Loucy (cell line): ENCODE results near the gene PRMT1.

ENCODE experiments used
- H2AFZ ChIP-seq: fragments of 200-600 bp; sonication (generic); 2 replicates; pipeline ENCODE4 v1.6.0; 2016; ENCODE audit warnings: antibody characterized with exemption, mild to moderate bottlenecking, low read length, moderate library complexity
- H3F3A ChIP-seq: fragments of 200-600 bp; 2 replicates; pipeline ENCODE4 v1.6.0; 2016; ENCODE audit warnings: antibody characterized with exemption, low read depth, mild to moderate bottlenecking
- H3K27me3 ChIP-seq: fragments of 200-600 bp; sonication (generic); 2 replicates; pipeline ENCODE4 v1.6.1; 2014; ENCODE audit warnings: low read length, mild to moderate bottlenecking; ENCODE audit not compliant: insufficient read depth, poor library complexity, severe bottlenecking
- H3K36me3 ChIP-seq: fragments of 200-600 bp; sonication (generic); 2 replicates; pipeline ENCODE4 v1.6.1; 2016; ENCODE audit warnings: low read length; ENCODE audit not compliant: insufficient read depth
- H3K4me1 ChIP-seq: fragments of 200-600 bp; sonication (generic); 2 replicates; pipeline ENCODE4 v1.5.1; 2014; ENCODE audit warnings: low read length, mild to moderate bottlenecking; ENCODE audit not compliant: insufficient read depth, poor library complexity, severe bottlenecking
- H3K4me2 ChIP-seq: fragments of 200-600 bp; sonication (generic); 2 replicates; pipeline ENCODE4 v1.6.0; 2014; ENCODE audit warnings: antibody characterized with exemption, low read length, low read depth, mild to moderate bottlenecking; ENCODE audit not compliant: poor library complexity, severe bottlenecking
- H3K4me3 ChIP-seq: fragments of 200-600 bp; sonication (generic); 2 replicates; pipeline ENCODE4 v1.5.1; 2014; ENCODE audit warnings: low read length, mild to moderate bottlenecking, mixed read lengths; ENCODE audit not compliant: poor library complexity, severe bottlenecking
- H3K79me2 ChIP-seq: fragments of 200-600 bp; sonication (generic); 2 replicates; pipeline ENCODE4 v1.6.1; 2014; ENCODE audit warnings: low read length; ENCODE audit not compliant: insufficient read depth
- H3K9ac ChIP-seq: fragments of 200-600 bp; sonication (generic); 2 replicates; pipeline ENCODE4 v1.6.0; 2014; ENCODE audit warnings: mild to moderate bottlenecking, low read depth, low read length, moderate library complexity; ENCODE audit not compliant: poor library complexity, severe bottlenecking
- H3K9me2 ChIP-seq: fragments of 200-600 bp; sonication (generic); replicated peaks from 2 replicates; pipeline ENCODE4 v1.6.1; 2016; ENCODE audit warnings: low read depth, low read length, mixed read lengths
- H3K9me3 ChIP-seq: fragments of 200-600 bp; sonication (generic); 2 replicates; pipeline ENCODE4 v1.6.1; 2014; ENCODE audit warnings: mild to moderate bottlenecking, antibody characterized with exemption, low read length, low read depth; ENCODE audit not compliant: insufficient read depth
- H4K20me1 ChIP-seq: fragments of 200-600 bp; sonication (generic); 2 replicates; pipeline ENCODE4 v1.6.0; 2014; ENCODE audit warnings: antibody characterized with exemption, low read length, mild to moderate bottlenecking; ENCODE audit not compliant: insufficient read depth, poor library complexity, severe bottlenecking
- CTCF ChIP-seq: fragments of 200-600 bp; sonication (generic); conservative IDR thresholded peaks from 2 replicates; pipeline ENCODE4 v1.5.1; 2014; ENCODE audit warnings: mild to moderate bottlenecking, antibody characterized with exemption, low read length
- EZH2phosphoT487 ChIP-seq: fragments of 200-600 bp; IDR thresholded peaks from 2 replicates; pipeline ENCODE4 v1.6.1; 2018; ENCODE audit warnings: antibody characterized with exemption, mild to moderate bottlenecking, moderate library complexity, borderline replicate concordance

Gene PRMT1

GRCh38 chr19:49680421-49681351, 3.6 kb downstream of the PRMT1 start:
- peaks cover 55% of the 10 kb centered on the region for H4K20me1 ChIP-seq
- no peaks in the 10 kb centered on the region for H3K9me3 ChIP-seq
- no peak overlapping the region for H2AFZ ChIP-seq
- H3K4me3 ChIP-seq, result peak overlapping the region; percentile 54
- peaks cover 50% of the 10 kb centered on the region for H3K79me2 ChIP-seq
- H3K36me3 ChIP-seq, result peaks cover 42% of the 10 kb centered on the region; the same call in 1 of the 2 replicates
- TF ChIP-seq CTCF, result peak; percentile 95
- TF ChIP-seq EZH2phosphoT487, result no peak
- peak overlapping the region; percentile 82 for H3K4me2 ChIP-seq
- peaks cover 4% of the 10 kb centered on the region for H3K27me3 ChIP-seq
- peaks cover 28% of the 10 kb centered on the region for H3K4me1 ChIP-seq
- no peaks in the 10 kb centered on the region for H3F3A ChIP-seq
- no peaks in the 10 kb centered on the region for H3K9me2 ChIP-seq
- peak overlapping the region; percentile 43 for H3K9ac ChIP-seq

GRCh38 chr19:49681830-49682229, 4.8 kb downstream of the PRMT1 start:
- Histone ChIP-seq H3K4me1 (peaks cover 24% of the 10 kb centered on the region), H3K36me3 (peaks cover 52% of the 10 kb centered on the region; the same call in 1 of the 2 replicates), H3F3A (no peaks in the 10 kb centered on the region)

GRCh38 chr19:49682274-49682673, 5.2 kb downstream of the PRMT1 start:
- peaks cover 54% of the 10 kb centered on the region for H4K20me1 ChIP-seq
- no peaks in the 10 kb centered on the region for H3K9me3 ChIP-seq
- TF ChIP-seq EZH2phosphoT487 (no peak), CTCF (no peak)
- H3K9me2 ChIP-seq, result no peaks in the 10 kb centered on the region
- H3F3A ChIP-seq, result no peaks in the 10 kb centered on the region
- no peak overlapping the region for H3K4me3 ChIP-seq
- H3K4me2 ChIP-seq, result no peak overlapping the region
- no peak overlapping the region for H2AFZ ChIP-seq
- H3K4me1 ChIP-seq, result peaks cover 24% of the 10 kb centered on the region
- no peak overlapping the region for H3K9ac ChIP-seq
- peaks cover 3% of the 10 kb centered on the region for H3K27me3 ChIP-seq
- H3K36me3 ChIP-seq, result peaks cover 56% of the 10 kb centered on the region; the same call in 1 of the 2 replicates
- H3K79me2 ChIP-seq, result peaks cover 48% of the 10 kb centered on the region

More at GRCh38 chr19:49681830-49682229, 4.8 kb downstream of the PRMT1 start:
- Histone ChIP-seq H3K9ac (no peak overlapping the region), H3K9me3 (no peaks in the 10 kb centered on the region), H3K79me2 (peaks cover 50% of the 10 kb centered on the region), H3K27me3 (peaks cover 4% of the 10 kb centered on the region), H3K4me2 (no peak overlapping the region), H2AFZ (no peak overlapping the region), H3K4me3 (no peak overlapping the region), H4K20me1 (peaks cover 55% of the 10 kb centered on the region), H3K9me2 (no peaks in the 10 kb centered on the region)
- TF ChIP-seq CTCF, result no peak
- no peak for TF ChIP-seq EZH2phosphoT487
